HG03442 (cell line): ENCODE data around the gene SLC17A5.

Experiments
- ATAC-seq: cut with Tn5 transposase; IDR thresholded peaks from one replicate; pipeline ENCODE4 v1.9.1; 2021; ENCODE audit warnings: mild to moderate bottlenecking, moderate library complexity; ENCODE audit not compliant: unreplicated experiment

Gene SLC17A5

GRCh38 chr6:73667798-73668197 lies 14.0 kb upstream of the SLC17A5 start:
- ATAC-seq: no peak

- no peak for ATAC-seq
Measured at GRCh38 chr6:73666393-73666792, 12.6 kb upstream of the SLC17A5 start.

GRCh38 chr6:73665686-73666319 lies 12.0 kb upstream of the SLC17A5 start:
- ATAC-seq: peak; percentile 87

DNA sequence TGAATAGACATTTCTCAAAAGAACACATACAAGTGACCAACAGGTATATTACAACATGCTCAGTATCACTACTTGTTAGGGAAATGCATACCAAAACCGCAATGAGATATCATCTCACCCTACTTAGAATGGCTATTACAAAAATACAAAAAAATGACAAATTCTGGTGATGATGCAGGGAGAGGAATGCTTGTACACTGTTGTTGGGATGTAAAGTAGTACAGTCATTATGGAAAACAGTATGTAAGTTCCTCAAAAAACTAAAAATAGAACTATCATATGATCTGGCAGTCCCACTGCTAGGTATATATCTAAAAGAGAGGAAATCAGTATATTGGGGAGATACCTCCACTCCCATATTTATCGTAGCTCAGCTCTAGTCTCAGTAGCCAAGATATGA lies 10.9 kb upstream of the SLC17A5 start:
- ATAC-seq: no peak

DNA sequence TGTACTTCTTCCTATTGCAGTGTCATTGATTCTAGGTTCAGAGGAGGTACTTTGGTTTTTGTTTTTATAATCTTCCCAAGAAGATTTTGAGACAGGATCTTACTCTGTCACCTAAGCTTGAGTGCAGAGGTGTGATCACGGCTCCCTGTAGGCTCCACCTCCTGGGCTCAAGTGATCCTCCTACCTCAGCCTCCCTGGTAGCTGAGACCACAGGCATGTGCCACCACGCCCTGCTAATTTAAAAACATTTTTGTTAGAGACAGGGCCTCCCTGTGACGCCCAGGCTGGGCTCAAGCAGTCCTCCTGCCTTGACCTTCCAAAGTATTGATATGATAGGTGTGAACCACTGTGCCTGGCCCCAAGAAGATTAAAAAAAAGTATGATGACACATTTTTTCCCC lies 3.4 kb upstream of the SLC17A5 start:
- no peak for ATAC-seq

DNA sequence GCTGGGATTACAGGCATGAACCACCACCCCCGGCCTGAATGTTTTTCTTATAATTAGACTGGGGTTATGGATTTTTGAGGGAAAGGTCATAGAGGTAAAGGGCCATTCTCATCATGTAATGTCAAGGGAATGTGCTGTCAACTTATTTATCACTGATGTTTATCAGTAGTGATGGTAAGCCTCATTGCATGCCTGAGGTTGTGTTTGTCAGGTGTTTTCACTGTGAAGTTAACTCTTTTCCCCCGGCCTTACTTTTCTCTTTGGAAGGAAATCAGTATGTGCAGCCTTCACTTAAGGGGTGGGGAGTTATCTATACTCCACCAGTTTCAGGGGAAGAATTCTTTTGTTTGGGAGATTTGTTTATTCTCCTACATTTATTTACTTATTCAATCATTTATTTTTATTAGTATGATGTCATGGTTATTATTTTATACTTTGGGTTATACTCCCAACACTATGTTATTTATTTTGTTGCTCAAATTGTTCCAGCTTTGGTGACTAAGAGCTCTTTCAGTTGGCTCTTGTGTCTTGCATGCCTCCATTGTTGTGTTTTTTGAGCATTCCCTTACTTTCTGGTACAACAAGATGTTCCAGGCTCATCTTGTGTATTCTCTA lies 2.8 kb upstream of the SLC17A5 start:
- ATAC-seq: no peak

DNA sequence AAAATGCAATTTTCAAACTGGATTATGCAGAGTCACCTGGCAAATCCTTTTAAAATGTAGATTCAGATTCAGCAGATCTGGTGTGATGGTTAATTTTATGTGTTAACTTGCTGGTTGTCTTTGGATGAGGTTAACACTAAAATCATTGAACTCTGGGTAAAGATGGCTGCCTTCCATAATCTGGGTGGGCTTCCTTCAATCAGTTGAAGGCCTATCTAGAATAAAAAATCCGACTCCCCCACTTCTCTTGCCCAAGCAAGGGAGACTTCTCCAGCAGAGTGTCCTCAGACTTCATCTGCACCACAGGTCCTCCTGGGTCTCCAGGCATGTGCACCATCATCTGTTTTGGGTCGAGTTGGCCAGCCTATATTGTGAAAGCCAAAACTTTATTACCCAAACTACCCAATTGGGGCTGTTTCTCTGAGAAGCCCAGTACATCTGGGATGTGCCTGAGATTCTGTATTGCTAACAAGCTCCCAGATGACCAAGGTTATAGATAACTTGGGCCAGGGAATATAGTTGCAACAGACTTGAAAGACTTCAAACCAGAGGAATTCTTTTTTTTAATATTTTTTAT lies 1.6 kb upstream of the SLC17A5 start:
- ATAC-seq: no peak

DNA sequence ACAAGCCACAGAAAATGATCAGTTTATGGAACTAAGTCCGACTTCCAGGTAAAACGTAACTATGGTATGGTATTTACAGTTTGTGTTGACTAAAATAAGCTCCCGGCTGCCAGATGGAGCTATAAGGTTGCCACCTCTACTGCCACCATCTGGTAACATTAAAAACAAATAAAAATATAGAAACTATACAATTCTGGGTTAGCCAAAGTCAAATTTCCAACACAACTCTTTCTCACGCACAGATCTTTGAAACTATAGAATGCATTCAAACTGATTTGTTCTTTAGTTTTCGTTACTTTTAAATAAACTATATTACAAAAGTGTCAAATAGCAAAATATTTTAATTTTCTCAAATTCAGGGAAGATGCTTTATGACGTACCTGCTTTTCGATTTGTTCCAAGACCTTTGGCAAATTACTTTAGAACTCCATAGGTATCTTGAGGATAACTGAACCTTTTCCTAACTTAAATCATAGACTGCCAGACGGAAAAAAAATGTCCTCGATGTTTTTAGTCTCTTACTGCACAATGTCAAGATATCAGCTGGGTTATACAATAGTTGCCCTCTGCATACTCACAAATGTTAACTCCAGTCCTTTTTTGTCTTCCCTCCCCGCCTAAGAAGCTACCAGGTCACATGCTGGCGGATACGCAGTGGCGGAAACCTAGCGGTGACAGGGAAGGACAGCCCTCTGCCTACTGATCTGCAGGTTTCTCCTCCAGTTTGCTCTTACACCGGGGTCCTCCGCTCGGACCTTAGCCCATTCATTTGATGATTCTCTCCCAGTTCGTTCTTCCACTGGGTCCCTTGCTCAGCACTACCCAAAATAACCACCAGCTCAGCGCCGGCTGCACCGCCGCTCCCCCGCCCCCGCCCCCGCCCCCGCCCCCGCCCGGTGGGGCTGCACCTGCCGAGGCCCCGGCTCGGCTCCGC lies 888 bp downstream of the SLC17A5 start:
- ATAC-seq: peak; percentile 35

DNA sequence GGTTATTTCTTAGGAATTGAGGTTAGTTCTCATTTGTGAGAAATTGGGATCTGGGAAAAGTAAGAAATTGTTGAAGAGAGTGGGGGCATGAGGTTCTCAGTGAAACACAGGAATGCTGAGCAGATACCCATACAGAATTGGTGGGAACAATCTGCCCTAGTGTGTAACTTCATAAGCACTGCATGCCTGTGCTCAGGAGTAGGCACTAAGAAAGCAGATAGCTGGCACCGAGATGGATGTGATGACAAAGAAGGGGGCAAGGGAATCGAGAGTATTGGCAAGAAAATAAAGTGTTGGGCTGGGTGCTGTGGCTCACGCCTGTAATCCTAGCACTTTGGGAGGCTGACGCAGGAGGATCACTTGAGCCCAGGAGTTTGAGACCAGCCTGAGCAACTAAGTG lies 4.0 kb downstream of the SLC17A5 start:
- no peak for ATAC-seq

- ATAC-seq: no peak
Measured at GRCh38 chr6:73648166-73648565, 5.6 kb downstream of the SLC17A5 start.

GRCh38 chr6:73644941-73645591 lies 8.7 kb downstream of the SLC17A5 start:
- ATAC-seq: no peak

GRCh38 chr6:73644030-73644429 lies 9.8 kb downstream of the SLC17A5 start:
- no peak for ATAC-seq

- ATAC-seq: no peak
Measured at GRCh38 chr6:73642530-73642929, 11.3 kb downstream of the SLC17A5 start.

- no peak for ATAC-seq
Measured at GRCh38 chr6:73640179-73640750, 13.5 kb downstream of the SLC17A5 start.

- ATAC-seq: no peak
Measured at GRCh38 chr6:73639040-73639439, 14.8 kb downstream of the SLC17A5 start.

DNA sequence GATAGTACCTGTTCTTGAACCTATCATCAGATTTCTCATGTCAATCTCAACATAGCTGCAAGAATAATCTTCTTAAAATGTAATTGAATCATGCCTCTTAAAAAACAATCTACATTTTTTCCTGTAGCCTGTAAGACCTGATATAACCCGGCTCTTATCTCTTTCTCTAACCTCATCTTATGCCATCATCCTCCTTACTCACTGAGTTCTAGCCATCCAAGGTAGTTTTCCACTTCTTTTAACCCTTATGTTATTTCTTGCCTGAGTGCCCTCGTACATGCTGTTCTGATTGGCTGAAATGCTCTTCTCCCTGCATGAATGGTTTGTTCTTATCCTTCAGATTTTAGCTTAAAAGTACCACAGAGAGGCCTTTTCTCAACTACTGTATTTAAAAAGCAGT lies 16.4 kb downstream of the SLC17A5 start:
- no peak for ATAC-seq

GRCh38 chr6:73636048-73636447 lies 17.7 kb downstream of the SLC17A5 start:
- ATAC-seq: no peak

DNA sequence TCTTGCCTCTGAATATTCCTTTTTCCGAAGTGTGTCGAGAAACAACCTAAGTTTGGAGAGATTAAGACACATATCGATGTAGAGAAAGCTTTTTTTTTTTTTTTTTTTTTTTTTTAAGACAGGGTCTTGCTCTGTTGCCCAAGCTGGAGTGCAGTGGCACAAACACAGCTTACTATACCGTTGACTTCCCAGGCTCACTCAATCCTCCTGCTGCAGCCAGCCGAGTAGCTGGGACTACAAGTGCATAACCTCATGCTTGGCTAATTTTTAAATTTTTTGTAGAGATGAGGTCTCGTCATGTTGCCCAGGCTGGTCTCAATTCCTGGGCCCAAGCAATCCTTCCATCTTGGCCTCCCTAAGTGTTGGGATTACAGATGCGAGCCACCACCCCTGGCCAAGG lies 21.4 kb downstream of the SLC17A5 start:
- no peak for ATAC-seq

DNA sequence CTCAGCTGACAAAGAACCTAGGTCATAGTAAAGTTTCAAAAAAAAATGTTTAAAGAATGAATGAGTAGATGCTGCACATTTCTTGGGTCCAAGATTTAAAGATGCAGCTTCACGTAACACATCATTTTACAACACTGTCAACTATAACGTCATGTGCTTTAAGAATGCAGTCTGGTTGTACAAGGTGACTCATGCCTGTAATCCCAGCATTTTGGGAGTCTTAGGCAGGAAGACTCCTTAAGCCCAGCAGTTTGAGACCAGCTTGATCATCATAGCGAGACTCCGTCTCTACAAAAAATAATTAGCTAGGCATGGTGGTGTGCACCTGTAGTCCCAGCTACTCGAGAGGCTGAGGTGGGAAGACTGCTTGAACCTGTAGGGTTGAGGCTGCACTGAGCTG lies 21.9 kb downstream of the SLC17A5 start:
- ATAC-seq: no peak

DNA sequence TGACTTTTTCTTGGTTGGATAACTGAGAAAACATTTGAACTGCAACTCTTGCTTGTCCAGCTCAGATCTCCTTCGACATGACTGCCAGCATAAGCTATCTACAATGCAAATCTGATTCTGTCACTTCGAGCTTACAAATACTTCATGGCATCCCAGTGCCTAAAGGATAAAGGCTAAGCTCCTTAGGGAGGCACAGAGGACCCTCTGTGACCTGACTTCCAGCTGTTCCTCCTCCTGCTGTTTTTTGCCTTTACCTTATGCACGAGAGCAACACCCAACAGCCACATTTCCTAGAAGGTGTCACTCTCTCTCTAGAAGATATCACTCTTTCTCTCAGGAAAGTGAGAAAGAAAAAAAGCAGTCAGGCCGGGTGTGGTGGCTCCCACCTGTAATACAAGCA lies 23.4 kb downstream of the SLC17A5 start:
- ATAC-seq: no peak

DNA sequence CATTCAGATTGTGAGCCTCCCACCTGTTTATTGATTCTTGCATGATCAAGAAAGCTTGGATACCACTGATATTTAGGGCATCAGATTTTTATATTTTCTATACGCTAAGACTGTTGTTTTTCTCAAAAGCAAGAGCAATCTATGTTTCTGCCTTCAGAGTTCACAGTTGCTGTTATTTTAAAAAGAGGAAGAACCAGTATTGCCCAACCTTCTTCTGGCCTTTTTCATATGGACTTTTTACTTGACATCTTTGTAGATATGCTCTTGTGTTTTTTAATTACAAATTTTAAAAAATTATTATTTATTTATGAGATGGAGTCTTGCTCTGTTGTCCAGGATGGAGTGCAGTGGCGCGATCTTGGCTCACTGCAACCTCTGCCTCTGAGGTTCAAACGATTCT lies 28.9 kb downstream of the SLC17A5 start:
- ATAC-seq: no peak
